Endothelial cell of umbilical vein (primary cell): ENCODE results near the gene TMEM181. TPM values are rescaled to one million over a fixed set of nuclear protein-coding genes. Genes with fewer than 3 reads are reported as not detected.

Experiments used
- BruUV-seq: library from RNA; stranded (reverse); fragments of 400-500 nt; replicated peaks from 2 replicates; lab custom pipeline; 2021; lab: Mats Ljungman, UMichigan
- CTCF ChIA-PET: fragments of 300-600, 350-600 bp; sonication (Branson Sonifier 250); formaldehyde crosslinking; loops from one replicate; lab custom pipeline; 2021; ENCODE audit warnings: antibody characterized with exemption, inconsistent platforms; lab: Charles Lee
- POLR2A ChIA-PET: fragments of 300-600, 350-600 bp; sonication (Branson Sonifier 250); formaldehyde crosslinking; loops from one replicate; lab custom pipeline; 2021; ENCODE audit warnings: antibody characterized with exemption, inconsistent platforms; lab: Charles Lee
- DNase-seq: peaks from one replicate; pipeline ENCODE4 v3.0.0-alpha.2; 2011; ENCODE audit warnings: low read depth, low spot score
- FAIRE-seq: peaks from 2 replicates; lab custom pipeline; 2011; peaks lifted over from hg19 to GRCh38; lab: Jason Lieb, UNC
- H2AFZ ChIP-seq: 2 replicates; pipeline ENCODE4 v1.6.0; 2012; ENCODE audit warnings: low read depth, low read length, control low read depth, inconsistent platforms
- H3K27ac ChIP-seq: 2 replicates; pipeline ENCODE4 v1.5.1; 2011; ENCODE audit warnings: low read depth, mild to moderate bottlenecking, control low read depth, low read length, moderate library complexity; ENCODE audit not compliant: insufficient read depth
- H3K27me3 ChIP-seq, 2 experiments: 2 replicates each; pipeline versions ENCODE4 v1.6.0 to v1.6.1; 2011; ENCODE audit warnings: low read length in 2 of 2, mixed read lengths in 1 of 2; ENCODE audit not compliant: control insufficient read depth in 2 of 2, insufficient read depth in 2 of 2
- H3K36me3 ChIP-seq, 2 experiments: 2 replicates in 1 of 2; 3 replicates in 1 of 2; pipeline ENCODE4 v1.5.1; 2011; ENCODE audit warnings: low read length in 2 of 2, mild to moderate bottlenecking in 1 of 2, moderate library complexity in 1 of 2; ENCODE audit not compliant: control insufficient read depth in 2 of 2, insufficient read depth in 2 of 2; ENCODE audit errors: extremely low read depth in 1 of 2
- H3K4me1 ChIP-seq: 3 replicates; pipeline ENCODE4 v1.5.1; 2011; ENCODE audit warnings: mild to moderate bottlenecking, low read length; ENCODE audit not compliant: control insufficient read depth, insufficient read depth; ENCODE audit errors: extremely low read depth
- H3K4me2 ChIP-seq: 2 replicates; pipeline ENCODE4 v1.6.1; 2011; ENCODE audit warnings: low read length, control low read depth, mixed read lengths; ENCODE audit not compliant: insufficient read depth
- H3K4me3 ChIP-seq, 3 experiments: fragments of 200-600 bp in 1 of 3; sonication (generic), shearing (Covaris generic) in 1 of 3; replicated peaks in 1 of 3; 2 replicates each; pipeline ENCODE4 v1.5.1; 2011 to 2016; ENCODE audit warnings: control low read depth in 3 of 3, low read length in 3 of 3, mild to moderate bottlenecking in 2 of 3, inconsistent platforms in 1 of 3, low read depth in 1 of 3, moderate library complexity in 1 of 3; ENCODE audit not compliant: insufficient read depth in 1 of 3
- H3K79me2 ChIP-seq: 2 replicates; pipeline ENCODE4 v1.6.0; 2012; ENCODE audit warnings: low read length, inconsistent platforms; ENCODE audit not compliant: control insufficient read depth, insufficient read depth
- H3K9ac ChIP-seq: replicated peaks from 2 replicates; pipeline ENCODE3; 2011; ENCODE audit warnings: low read length, control low read depth; ENCODE audit not compliant: insufficient read depth; ENCODE audit errors: extremely low read depth
- H3K9me1 ChIP-seq: replicated peaks from 3 replicates; pipeline ENCODE4 v1.6.0; 2011; ENCODE audit warnings: mild to moderate bottlenecking, low read length; ENCODE audit not compliant: control insufficient read depth, insufficient read depth; ENCODE audit errors: extremely low read depth
- H3K9me3 ChIP-seq: replicated peaks from 2 replicates; pipeline ENCODE4 v1.5.1; 2012; ENCODE audit warnings: low read length, inconsistent platforms; ENCODE audit not compliant: control insufficient read depth, insufficient read depth
- H4K20me1 ChIP-seq: replicated peaks from 2 replicates; pipeline ENCODE3; 2011; ENCODE audit warnings: mild to moderate bottlenecking, low read length; ENCODE audit not compliant: control insufficient read depth, insufficient read depth; ENCODE audit errors: extremely low read depth
- EZH2 ChIP-seq: IDR thresholded peaks from 2 replicates; pipeline ENCODE4 v1.6.1; 2012; ENCODE audit warnings: borderline replicate concordance, low read depth, mild to moderate bottlenecking, moderate library complexity, low read length, inconsistent platforms; ENCODE audit not compliant: severe bottlenecking
- POLR2A ChIP-seq: IDR thresholded peaks from 2 replicates; pipeline ENCODE4 v1.6.1; 2012; ENCODE audit warnings: low read depth, mild to moderate bottlenecking, control low read depth, low read length
- POLR2AphosphoS5 ChIP-seq: IDR thresholded peaks from 2 replicates; pipeline ENCODE4 v1.6.1; 2012; ENCODE audit warnings: low read depth, mild to moderate bottlenecking, control low read depth, low read length, moderate library complexity; ENCODE audit not compliant: insufficient read depth
- dilution Hi-C: fragments of 300-500 bp; cut with MboI; formaldehyde crosslinking; loops from one replicate; pipeline ENCODE4 v1.15.0; 2019; ENCODE audit warnings: low sequenced_read_pairs; ENCODE audit not compliant: extremely low pct_ligation_motif_present
- intact Hi-C: fragments of 100-400 bp; cut with micrococcal nuclease; formaldehyde crosslinking; loops from one replicate; pipeline ENCODE4 v1.10.0; 2022
- polyA plus RNA-seq, 4 experiments: library from polyadenylated mRNA; depleted of rRNA in 3 of 4; stranded (reverse) in 3 of 4; unstranded in 1 of 4; fragments of >200 nt; gene quantifications; 2 replicates each; pipeline versions ENCODE4 v1.2.1 to v1.2.3, GENCODE V29; 2011 to 2012; ENCODE audit warnings: missing spikeins in 1 of 4
- total RNA-seq: library from RNA; stranded (reverse); gene quantifications from 2 replicates; pipeline ENCODE4 v1.2.3, GENCODE V29; 2021

The TMEM181 gene
- total and polyA plus RNA-seq, 2 donors (not counting 3 experiments of a cell fraction or from before 2014, with no cell fraction given) = 21.7 to 33.5 TPM

DNA sequence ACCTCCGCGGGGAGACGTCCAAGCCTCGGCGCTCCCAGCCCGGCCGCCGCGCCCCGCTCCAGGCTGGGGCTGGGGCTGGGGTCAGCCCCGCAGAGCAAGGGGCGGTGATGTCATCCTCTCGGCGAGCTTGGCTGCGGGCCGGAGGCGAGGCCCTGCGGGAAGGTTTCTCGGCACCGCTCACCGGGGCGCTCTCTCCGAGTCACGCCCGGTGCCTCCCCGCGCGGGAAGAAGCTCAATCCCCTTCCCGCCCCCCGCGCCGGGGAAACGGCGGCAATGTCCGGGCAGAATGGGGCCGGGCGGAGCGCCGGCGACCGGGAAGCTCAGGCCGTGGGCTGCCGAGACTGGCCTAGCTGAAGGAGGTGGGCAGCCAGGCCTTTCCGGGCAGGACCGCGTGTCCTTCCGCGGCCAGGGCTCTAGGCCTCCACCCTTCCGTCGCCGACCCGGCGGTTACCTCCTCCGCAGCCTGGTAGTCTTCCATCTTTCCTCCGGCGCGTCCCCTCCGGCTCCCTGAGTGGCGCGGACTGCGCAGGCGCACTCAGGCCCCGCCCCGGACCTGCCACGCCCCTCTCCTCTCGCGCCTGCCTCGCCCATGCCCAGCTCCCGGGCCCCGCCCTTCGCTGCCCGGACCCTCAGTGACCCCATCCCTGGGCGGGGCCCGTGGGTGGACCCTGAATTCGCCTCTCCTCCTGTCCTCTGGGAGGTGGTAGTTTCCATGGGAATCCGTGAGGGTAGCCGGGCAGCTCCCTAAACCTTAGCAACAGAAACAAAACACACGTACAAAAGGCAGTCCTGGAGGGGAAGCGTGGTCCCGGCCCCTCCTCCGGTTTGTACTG is 84.6 kb downstream of the TMEM181 start, which contains the start of gene DYNLT1:
Gene DYNLT1 (minus strand): TSS at position 513 of the 833 bp plus-strand sequence. CDS start 35 bp downstream, at position 478.
- TSS peak; percentile 53 for BruUV-seq
- dilution Hi-C loops = no loop called here
- peak within 1 kb of the TSS; percentile 80 for H2AFZ ChIP-seq
- peak within 1 kb of the TSS; percentile 95 for H3K4me2 ChIP-seq
- no peaks in the 10 kb centered on the region for H3K9me3 ChIP-seq
- peak within 1 kb of the TSS; percentile 74 to 92 (median 85) for H3K4me3 ChIP-seq
- H4K20me1 ChIP-seq = no peaks in the 10 kb centered on the region
- ChIA-PET POLR2A (interaction anchor here (0.5 to 0.6 kb wide), 2 partner anchors 63 to 76 kb away, joined by 3 to 8 read pairs; no protein-coding TSS in a partner anchor), CTCF (interaction anchor here (0.8 to 2.8 kb wide), 10 partner anchors 16 to 465 kb away, joined by 3 to 20 read pairs (median 4); no protein-coding TSS in a partner anchor)
- FAIRE-seq (peak; percentile 93), DNase-seq (peak; percentile 92)
- intact Hi-C loops = loop anchor here (1.0 to 5.0 kb wide), 3 partner anchors 12 to 87 kb away; no protein-coding TSS in a partner anchor
- no peaks in the 10 kb centered on the region for H3K9me1 ChIP-seq
- no peaks in the 10 kb centered on the region for H3K27me3 ChIP-seq
- H3K79me2 ChIP-seq = peaks cover 45% of the 10 kb centered on the region
- peak within 1 kb of the TSS; percentile 98 for H3K9ac ChIP-seq
- peaks cover 28% of the 10 kb centered on the region for H3K4me1 ChIP-seq
- peak within 1 kb of the TSS; percentile 92 for H3K27ac ChIP-seq
- TF ChIP-seq POLR2AphosphoS5 (peak; percentile 92), EZH2 (no peak), POLR2A (peak; percentile 91)
- no peaks in the 10 kb centered on the region for H3K36me3 ChIP-seq
